Urinary bladder (tissue), 4 donors: Measurements from ENCODE around the gene NME2. TPM values are rescaled to one million over a fixed set of nuclear protein-coding genes. Genes with fewer than 3 reads are reported as not detected.
"Not testable (repeated sequence)": the region's sequence is repeated elsewhere in the genome, so short reads cannot be mapped to it uniquely, and the experiment has no call there.

Experiments used
- DNase-seq: peaks from one replicate; pipeline ENCODE4 v3.0.0-alpha.2; 2015; ENCODE audit errors: extremely low spot score
- H3K27ac ChIP-seq: one replicate; pipeline ENCODE4 v1.5.1; 2013; ENCODE audit warnings: low read depth, mild to moderate bottlenecking, moderate library complexity
- H3K36me3 ChIP-seq: one replicate; pipeline ENCODE4 v1.6.1; 2013; ENCODE audit warnings: mild to moderate bottlenecking, moderate library complexity; ENCODE audit not compliant: insufficient read depth
- H3K4me1 ChIP-seq: one replicate; pipeline ENCODE4 v1.6.1; 2013; ENCODE audit warnings: mild to moderate bottlenecking, moderate library complexity; ENCODE audit not compliant: insufficient read depth
- H3K4me3 ChIP-seq: one replicate; pipeline ENCODE4 v1.5.1; 2013; ENCODE audit warnings: low read depth, low read length
- WGBS: extraction: QIAGEN DNeasy Blood & Tissue Kit; methylation state at CpG from one replicate; pipeline ENCODE4 v1.1.7; 2013; 5-methylcytosine and 5-hydroxymethylcytosine counted together
- polyA plus RNA-seq: library from polyadenylated mRNA; stranded (reverse); fragments of 200-250 nt; gene quantifications from one replicate; pipeline ENCODE4 v1.2.3, GENCODE V29; 2013
- total RNA-seq: library from RNA; depleted of rRNA; stranded (reverse); fragments of >200 nt; gene quantifications from one replicate; pipeline ENCODE4 v1.2.3, GENCODE V29; 2014
- donor health status: healthy with polysubstance abuse.
- donor health status: healthy.

The NME2 gene
- 191 TPM for total RNA-seq
- polyA plus RNA-seq, result 688 TPM

GRCh38 chr17:51166198-51166986 is at the start of gene NME2:
TSS of gene NME2 (plus strand) at chr17:51166411. CDS start at chr17:51166831, 420 bp downstream.
- H3K4me1 ChIP-seq, result no peaks in the 10 kb centered on the region
- WGBS, result under 1% methylated on average over 98 of the region's 98 CpGs
- DNase-seq, result peak; percentile 59
- H3K27ac ChIP-seq, result peak within 1 kb of the TSS; percentile 89
- peak within 1 kb of the TSS; percentile 86 for H3K4me3 ChIP-seq
- H3K36me3 ChIP-seq, result peaks cover under 1% of the 10 kb centered on the region

DNA sequence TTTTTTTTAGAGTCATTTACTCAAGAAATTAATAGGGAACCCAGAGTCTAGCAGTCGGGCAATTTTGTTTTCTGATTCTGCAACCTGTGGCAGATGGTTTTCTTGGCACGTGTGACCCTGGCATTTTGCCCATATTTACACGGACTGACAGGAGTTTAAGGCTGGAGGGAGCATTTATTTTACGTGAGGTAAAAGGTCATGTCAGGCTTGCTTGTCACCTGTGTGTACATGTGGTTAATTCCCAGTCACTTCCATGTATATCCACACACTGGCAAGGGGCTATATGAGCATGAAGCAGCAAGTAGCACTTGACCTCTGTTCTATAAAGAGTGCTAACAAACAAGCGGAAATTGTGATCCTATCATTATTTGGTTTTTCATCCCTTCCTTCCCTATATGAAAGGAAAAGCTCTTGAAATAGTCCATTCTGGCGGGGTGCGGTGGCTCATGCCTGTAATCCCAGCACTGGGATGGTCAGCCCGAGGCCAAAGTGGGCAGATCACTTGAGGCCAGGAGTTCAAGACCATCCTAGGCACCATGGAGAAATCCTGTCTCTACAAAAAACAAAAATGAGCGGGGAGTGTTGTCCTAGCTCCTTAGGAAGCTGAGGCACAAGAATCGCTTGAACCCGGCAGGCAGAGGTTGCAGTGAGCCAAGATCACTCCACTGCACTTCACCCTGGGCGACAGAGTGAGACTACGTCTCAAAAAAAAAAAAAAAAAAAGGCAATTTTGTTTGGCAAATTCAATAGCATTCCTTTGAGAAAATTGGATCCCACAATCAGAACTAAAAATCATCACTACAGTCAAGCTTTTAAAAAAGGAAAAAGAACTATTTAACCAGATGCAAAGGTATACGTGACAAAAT is 47.6 kb upstream of the NME2 start:
- 46% methylated on average over 14 of the region's 14 CpGs for WGBS
- Histone ChIP-seq H3K27ac (no peak overlapping the region), H3K4me3 (no peak overlapping the region), H3K36me3 (no peaks in the 10 kb centered on the region), H3K4me1 (peaks cover 3% of the 10 kb centered on the region)
- no peak for DNase-seq

- DNase-seq, result peak; percentile 49
- WGBS, result 1% methylated on average over 49 of the region's 49 CpGs
- H3K27ac ChIP-seq, result peak overlapping the region; percentile 99
- H3K4me1 ChIP-seq, result peaks cover 3% of the 10 kb centered on the region
- H3K36me3 ChIP-seq, result no peaks in the 10 kb centered on the region
- peak overlapping the region; percentile 87 for H3K4me3 ChIP-seq
Measured at GRCh38 chr17:51119415-51120356, 46.5 kb upstream of the NME2 start.

DNA sequence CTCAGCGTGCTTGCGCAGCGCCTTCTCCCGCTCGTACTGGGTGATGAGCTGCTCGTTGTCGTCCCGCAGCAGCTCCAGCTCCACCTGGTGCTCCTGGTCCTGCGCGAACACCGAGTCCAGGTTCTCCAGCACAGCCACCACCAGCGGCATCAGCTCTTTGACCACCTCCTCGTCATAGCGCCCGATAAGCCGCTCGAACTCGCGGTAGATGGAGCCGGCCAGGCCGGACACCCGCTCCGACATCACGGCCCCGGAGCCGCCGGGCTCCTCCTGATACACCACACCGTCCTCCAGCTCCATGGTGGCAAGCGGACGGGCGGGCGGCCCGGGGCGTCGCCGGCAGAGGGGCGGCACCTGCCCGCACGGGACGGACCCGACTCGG is 45.9 kb upstream of the NME2 start:
- peaks cover 3% of the 10 kb centered on the region for H3K4me1 ChIP-seq
- under 1% methylated on average over 42 of the region's 42 CpGs for WGBS
- no peaks in the 10 kb centered on the region for H3K36me3 ChIP-seq
- no peak for DNase-seq
- H3K27ac ChIP-seq, result peak overlapping the region; percentile 99
- peak overlapping the region; percentile 87 for H3K4me3 ChIP-seq

DNA sequence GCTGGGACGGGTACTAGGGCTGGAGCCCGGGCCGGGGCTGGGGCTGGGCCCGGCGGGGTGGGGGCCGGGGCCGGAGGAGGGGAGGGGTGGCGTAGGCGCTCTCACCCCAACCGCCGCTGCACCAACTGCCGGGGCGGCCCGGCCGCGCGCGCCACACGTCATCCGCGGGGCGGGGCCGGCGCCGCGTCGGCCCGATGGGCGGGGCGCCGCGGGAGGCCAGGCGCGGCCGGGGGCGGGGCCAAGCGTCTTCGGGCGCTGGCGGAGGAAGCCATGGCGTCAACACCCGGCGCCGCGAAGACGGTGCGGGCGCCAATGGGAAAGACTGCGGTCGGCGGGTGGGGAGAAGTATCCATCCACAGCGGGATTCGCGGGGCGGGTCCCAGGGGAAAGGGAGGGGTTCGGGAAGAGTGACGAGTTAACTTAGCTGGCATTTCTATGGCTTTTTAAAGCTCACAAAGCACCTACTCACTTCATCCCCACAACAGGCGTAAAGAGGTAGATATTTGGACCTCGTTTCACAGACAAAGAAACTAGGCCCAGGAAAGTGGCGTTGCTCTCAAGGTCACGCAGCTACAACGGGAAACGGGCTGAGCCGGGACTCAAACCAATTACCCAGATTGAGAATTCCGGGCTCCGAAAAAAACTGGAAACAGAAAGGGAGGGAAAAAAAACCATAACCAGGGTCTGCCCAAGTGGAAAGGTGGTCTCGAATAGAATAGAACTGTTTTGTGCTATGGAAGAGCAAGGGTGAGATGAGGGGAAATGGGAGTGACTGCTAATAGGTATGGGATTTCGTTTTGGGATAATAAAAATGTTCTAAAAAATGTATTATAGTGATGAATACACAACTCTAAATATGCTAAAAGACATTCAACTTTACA is 45.2 kb upstream of the NME2 start, which contains the start of gene SPAG9:
Gene SPAG9, minus strand, starts transcription at position 130 of the 881 bp plus-strand sequence. CDS start 212 bp downstream, outside the sequence.
- Histone ChIP-seq H3K36me3 (no peaks in the 10 kb centered on the region), H3K4me1 (peaks cover 3% of the 10 kb centered on the region), H3K4me3 (peak within 1 kb of the TSS; percentile 87), H3K27ac (peak within 1 kb of the TSS; percentile 99)
- WGBS, result under 1% methylated on average over 68 of the region's 68 CpGs
- peak; percentile 91 for DNase-seq

- Histone ChIP-seq H3K36me3 (no peaks in the 10 kb centered on the region), H3K4me1 (peaks cover 3% of the 10 kb centered on the region), H3K4me3 (peak overlapping the region; percentile 4), H3K27ac (peak overlapping the region; percentile 91)
- 22% methylated on average over 23 of the region's 23 CpGs for WGBS
- peak; percentile 74 for DNase-seq
Measured at GRCh38 chr17:51121620-51122472, 44.4 kb upstream of the NME2 start.

- H3K27ac ChIP-seq, H3K4me3 ChIP-seq, H3K4me1 ChIP-seq, DNase-seq, H3K36me3 ChIP-seq: not testable (repeated sequence)
- WGBS, result 89% methylated on average over 10 of the region's 10 CpGs
Measured at GRCh38 chr17:51122473-51123115, 43.6 kb upstream of the NME2 start.

- no peaks in the 10 kb centered on the region for H3K36me3 ChIP-seq
- no peak overlapping the region for H3K27ac ChIP-seq
- DNase-seq, result no peak
- H3K4me3 ChIP-seq, result no peak overlapping the region
- no peaks in the 10 kb centered on the region for H3K4me1 ChIP-seq
- 86% methylated on average over 5 of the region's 5 CpGs for WGBS
Measured at GRCh38 chr17:51124640-51125503, 41.3 kb upstream of the NME2 start.

DNA sequence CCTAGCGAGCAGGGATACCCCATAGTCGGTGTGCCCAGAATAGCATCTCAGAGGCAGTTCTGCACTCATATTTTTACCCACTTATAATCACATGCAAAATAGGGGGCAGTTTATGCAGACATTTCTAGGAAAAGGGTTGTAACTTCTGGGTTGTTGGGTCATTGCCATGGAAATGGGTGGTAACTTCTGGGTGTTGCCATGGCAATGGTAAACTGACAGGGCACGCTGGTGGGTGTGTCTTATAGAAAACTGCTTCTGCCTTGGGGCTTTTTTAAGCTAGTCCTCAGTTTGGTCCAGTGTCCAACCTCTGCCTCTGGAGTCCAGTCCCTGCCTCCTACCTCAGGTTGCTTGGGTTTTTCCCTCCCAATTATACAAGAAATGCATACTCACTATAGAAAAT is 38.1 kb upstream of the NME2 start:
- H3K36me3 ChIP-seq, result no peaks in the 10 kb centered on the region
- no peak for DNase-seq
- no peak overlapping the region for H3K27ac ChIP-seq
- no peak overlapping the region for H3K4me3 ChIP-seq
- no peaks in the 10 kb centered on the region for H3K4me1 ChIP-seq
- 68% methylated on average over 3 of the region's 3 CpGs for WGBS

DNA sequence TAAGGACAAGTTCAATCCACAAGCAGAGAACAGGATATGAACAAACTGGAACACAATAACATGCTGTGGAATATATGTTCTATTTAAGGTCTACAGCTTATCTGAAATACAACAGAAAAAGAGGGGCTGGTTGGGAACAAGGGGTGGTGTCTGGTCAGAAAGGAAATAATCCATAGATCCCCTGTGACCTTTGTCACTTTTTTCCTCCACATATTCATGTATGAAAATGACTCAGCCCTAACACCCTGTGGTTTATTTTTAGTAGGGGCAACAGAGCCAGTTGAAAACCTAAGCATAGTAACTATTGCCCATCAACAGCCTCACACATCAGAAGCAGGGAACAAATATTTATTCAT is 33.3 kb upstream of the NME2 start:
- no peak overlapping the region for H3K27ac ChIP-seq
- no peaks in the 10 kb centered on the region for H3K4me1 ChIP-seq
- H3K36me3 ChIP-seq, result no peaks in the 10 kb centered on the region
- H3K4me3 ChIP-seq, result no peak overlapping the region
- no peak for DNase-seq

GRCh38 chr17:51133365-51133764 is 32.8 kb upstream of the NME2 start:
- no peaks in the 10 kb centered on the region for H3K4me1 ChIP-seq
- no peak for DNase-seq
- H3K36me3 ChIP-seq, result no peaks in the 10 kb centered on the region
- H3K27ac ChIP-seq, result no peak overlapping the region
- no peak overlapping the region for H3K4me3 ChIP-seq
- 74% methylated on average over 2 of the region's 2 CpGs for WGBS
